NCI-H1417 (cell line): ENCODE data around the gene CREBBP.
"Not testable (repeated sequence)": the region's sequence is repeated elsewhere in the genome, so short reads cannot be mapped to it uniquely, and the experiment has no call there.

Experiments used
- DNase-seq, 3 experiments: peaks; one replicate each; lab custom pipeline; 2025; lab: John Stamatoyannopoulos, UW

The CREBBP gene

GRCh38 chr16:3880623-3881498 lies at the start of gene CREBBP:
Gene CREBBP, minus strand, starts transcription at chr16:3880713. Its CDS starts 797 bp downstream, at chr16:3879916.
- DNase-seq, result peak; percentile 89 to 92 (median 91)

GRCh38 chr16:3927147-3927546 lies 46.6 kb upstream of the CREBBP start:
- DNase-seq, result not testable (repeated sequence)

DNA sequence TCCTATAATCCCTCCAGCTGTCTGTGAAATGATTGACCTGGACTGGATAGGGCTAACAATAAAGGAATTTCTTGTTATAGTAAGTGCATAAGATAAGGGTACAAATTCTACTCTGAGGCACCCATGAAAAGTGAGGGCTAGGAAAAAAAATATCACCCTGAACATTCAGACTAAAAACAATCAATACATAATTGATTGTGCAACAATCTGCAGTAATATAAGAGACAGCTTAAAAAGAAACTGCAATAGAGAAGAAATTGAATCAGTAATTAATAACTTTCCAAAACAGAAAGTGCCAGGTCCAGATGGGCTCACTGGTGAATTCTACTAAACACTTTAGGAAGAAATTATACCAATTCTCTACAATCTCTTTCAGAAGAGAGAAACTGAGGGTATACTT lies 44.2 kb upstream of the CREBBP start:
- DNase-seq, result no peak

DNA sequence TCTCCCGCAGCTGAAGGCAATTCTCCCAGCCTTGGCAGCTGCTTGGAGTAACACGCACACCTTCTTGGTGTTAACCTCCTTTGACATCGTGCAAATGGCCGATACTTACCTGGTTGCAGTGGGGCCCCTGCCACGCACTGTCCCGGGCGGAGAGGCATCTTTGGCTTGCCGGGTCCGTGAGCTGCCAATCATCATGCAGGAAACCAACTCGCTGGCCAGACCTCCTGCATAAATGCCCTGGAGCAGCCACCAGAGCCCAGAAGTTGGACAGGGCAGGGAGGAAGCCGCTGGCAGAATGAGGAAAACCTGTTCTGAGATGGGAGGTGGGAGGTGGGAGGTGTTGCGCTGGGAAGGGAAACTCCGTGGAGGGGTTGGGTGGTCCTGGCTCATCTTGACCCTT lies 41.7 kb upstream of the CREBBP start:
- no peak for DNase-seq

DNA sequence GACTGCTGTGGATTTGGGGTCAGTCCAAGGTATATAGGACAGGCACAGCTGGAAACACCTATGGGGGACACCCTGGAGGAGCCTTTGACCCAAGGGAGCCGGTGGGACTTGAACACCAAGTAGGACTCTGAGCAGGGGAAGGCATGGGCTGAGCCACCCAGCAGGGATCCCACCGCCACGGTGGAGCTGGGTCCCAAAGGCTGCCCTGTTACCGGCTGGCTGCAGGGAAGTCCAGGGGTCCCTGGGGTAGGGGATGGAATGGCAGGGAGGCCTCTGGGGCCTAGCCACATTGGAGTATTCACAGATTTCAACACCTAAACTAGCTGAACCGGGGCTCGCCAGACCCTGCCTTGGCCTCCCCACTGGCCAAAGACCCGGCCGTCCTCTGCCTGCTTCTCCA lies 39.7 kb upstream of the CREBBP start:
- no peak for DNase-seq

DNA sequence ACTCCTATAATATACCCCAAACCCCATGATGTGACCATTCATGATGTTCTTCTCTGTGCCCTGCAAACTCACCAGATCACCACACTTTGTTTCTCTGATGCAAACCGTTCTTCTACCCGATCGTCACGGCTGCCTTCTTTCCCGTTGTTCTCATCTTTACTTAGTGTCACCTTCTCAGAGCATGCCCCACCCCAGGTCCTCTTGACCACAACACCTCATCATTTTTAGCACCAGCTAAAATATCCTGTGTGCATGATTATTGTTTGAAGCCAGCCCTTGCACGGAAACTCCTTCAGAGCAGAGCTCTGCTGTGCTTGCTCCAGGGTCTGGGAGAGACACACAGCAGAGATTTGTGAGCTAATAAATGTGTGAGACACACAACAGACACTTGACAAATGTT lies 38.9 kb upstream of the CREBBP start:
- DNase-seq, result no peak

DNA sequence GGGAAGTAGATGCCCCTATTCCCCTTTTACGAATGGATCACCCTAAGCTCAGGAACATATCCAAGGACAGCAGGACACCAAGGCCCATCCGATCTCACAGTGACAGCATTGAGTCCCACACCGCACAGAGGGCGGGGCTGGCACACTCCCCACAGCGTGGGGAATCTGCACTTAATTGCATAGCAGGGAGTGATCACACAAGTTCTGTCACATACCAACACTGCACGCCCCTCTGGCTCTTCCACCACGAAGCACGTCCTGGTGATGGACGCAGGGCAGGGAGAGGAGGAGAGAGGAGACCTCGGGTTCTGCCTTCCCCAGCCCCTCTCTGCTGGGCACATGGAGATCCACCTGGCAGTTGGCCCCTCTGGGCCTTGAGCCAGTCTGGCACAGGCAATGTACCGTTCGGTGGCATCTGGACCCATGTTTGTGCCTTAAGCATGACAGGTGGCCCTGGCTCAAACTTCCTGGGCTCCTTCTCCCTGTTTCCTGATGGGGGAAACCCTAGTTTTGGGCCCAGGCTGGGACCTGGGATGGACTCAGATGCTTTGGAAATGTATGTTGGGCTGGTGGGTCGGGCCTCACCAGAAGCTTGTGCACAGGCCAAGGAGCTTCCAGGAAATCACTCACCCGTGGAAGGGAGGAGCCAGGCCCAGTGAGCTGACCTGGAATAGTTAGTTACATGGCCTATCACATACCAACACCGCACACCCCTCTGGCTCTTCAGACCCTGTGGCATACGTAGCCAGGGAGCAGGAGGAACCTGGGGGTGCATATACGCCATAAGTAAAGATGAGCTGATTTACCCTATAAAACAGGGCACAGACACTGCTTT lies 35.1 kb upstream of the CREBBP start:
- DNase-seq, result no peak

DNA sequence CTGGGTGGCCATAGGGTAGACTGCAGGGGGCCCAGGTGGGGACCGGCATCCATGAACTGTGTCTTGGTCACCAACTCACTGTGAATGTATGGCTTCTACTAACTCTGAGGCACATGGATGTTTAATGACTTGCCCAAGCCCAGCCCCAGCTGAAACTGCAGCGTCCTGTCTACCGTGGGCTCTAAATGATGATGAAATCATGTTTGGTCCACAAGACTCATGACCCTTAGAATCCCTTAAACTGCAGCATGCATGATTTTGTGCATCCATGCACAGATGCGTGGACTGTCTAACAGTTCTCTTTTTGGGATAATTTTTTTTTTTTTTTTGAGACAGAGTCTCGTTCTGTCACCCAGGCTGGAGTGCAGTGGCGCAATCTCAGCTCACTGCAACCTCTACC lies 32.4 kb upstream of the CREBBP start:
- no peak for DNase-seq

GRCh38 chr16:3912373-3912772 lies 31.9 kb upstream of the CREBBP start:
- DNase-seq, result no peak

- not testable (repeated sequence) for DNase-seq
Observed at GRCh38 chr16:3911741-3912140, 31.2 kb upstream of the CREBBP start.

DNA sequence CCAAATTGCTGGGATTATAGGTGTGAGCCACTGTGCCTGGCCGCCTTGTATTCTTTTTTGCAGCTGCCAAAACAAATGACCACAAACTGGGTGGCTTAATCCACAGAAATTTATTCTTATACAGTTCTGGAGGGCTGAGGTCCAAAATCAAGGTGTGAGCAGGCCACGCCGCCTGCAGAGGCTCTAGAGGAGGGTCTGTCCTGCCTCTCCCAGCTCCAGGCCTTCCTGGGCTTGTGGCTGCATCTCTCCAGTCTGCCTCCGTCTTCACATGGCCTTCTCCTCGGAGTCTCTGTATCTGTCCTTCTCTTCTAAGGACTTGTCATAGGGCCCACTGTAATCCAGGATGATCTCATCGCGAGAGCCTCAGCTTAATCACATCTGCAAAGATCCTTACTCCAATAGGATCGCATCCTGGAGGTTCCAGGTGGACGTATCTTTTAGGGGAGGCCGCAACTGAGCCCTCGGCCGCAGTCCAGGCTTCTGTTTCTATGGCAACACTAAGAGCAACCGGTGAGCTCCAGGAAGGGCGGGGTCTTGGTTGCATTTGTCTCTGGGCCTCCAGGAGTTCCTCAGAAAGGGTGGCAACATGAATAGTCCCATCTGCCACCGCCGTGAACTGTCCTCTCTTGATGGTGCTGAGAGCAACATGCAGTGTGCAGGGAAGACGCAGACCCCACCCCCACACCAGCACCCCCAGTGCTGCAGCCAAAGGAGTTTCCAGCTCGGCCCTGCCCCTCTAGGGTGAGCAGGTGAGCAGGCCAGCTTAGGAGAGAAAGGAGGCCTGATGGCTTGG lies 29.5 kb upstream of the CREBBP start:
- peak in 1 of 3 experiments; percentile 10 for DNase-seq

DNA sequence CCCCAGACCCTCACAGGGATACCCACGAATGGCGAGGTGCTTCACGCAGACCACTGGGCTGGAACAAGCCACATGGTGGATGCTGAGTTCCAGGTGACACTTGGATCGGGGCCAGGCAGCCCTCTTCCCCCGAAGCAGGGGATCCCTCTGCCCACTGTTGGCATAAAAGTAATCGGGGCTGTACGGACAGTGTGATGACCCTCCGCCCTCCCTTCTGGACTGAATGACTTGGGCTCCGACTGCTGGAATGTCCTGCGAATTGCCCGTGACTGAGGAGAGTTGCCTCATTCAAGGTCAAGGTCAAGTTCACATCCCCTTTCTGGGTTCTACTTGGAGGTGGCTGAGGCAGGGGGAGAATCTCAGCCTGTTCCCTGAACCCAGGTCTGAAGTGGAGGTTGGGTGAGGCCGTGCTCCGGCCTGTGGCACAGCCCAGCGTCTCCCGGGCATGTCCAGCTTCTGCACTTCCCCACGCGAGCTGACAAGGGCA lies 28.5 kb upstream of the CREBBP start:
- no peak for DNase-seq

GRCh38 chr16:3907586-3907985 lies 27.1 kb upstream of the CREBBP start:
- peak in 2 of 3 experiments; percentile 2 to 6 for DNase-seq

DNA sequence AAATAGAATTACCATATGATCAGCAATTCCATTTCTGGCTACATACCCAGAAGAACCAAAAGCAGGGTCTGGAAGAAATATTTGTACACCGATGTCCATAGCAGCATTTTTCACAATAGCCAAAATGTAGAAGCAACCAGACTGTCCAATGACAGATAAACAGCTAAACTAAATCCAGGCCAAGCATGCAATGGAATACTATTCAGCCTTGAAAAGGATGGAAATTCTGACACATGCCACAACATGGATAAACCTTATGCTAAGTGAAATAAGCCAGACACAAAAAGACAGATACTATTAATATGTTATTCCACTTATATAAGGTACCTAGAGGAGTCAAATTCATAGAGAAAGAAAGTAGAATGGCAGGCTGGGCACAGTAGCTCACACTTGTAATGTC lies 25.9 kb upstream of the CREBBP start:
- DNase-seq, result no peak

DNA sequence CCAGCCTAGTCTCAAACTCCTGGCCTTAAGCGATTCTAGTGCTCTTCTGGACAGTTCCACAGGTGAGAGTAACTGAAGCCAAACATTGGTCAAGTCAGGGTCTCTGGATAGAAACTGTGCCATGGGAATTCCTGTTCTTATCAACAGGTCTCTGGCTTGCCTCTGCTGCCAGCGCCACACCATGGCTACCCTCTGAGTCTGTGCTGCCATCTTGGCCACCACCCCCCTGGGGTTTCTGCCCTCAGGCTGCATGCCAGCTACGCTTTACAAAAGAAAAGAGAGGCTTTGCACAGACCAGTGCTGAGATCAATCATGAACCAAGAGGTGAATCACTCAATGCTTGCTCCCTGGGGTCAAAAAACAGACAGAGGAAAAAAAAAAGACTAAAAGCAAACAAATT lies 24.4 kb upstream of the CREBBP start:
- DNase-seq, result peak in 1 of 3 experiments; percentile 48

- DNase-seq, result no peak
Observed at GRCh38 chr16:3890091-3890490, 9.6 kb upstream of the CREBBP start.

DNA sequence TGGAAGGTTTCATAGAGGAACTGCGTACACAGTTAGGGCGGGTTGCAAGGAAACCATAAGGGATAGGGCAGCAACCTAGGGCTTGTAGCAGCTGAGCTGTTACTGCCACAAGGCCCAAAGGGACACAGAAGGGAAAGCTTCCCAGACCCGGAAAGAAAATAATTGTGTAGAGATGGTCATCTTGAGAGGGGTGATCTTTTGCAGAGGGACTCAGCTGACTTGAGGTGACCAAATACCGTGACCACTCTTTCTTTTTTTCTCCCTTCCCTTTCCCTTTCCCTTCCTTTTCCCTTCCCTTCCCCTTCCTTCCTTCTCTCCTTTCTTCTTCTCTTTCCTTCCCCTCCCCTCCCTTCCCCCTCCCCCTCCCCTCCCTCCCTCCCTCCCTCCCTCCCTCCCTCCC lies 8.5 kb upstream of the CREBBP start:
- DNase-seq, result no peak

- DNase-seq, result not testable (repeated sequence)
Observed at GRCh38 chr16:3885999-3886398, 5.5 kb upstream of the CREBBP start.

GRCh38 chr16:3884398-3884797 lies 3.9 kb upstream of the CREBBP start:
- DNase-seq, result no peak

DNA sequence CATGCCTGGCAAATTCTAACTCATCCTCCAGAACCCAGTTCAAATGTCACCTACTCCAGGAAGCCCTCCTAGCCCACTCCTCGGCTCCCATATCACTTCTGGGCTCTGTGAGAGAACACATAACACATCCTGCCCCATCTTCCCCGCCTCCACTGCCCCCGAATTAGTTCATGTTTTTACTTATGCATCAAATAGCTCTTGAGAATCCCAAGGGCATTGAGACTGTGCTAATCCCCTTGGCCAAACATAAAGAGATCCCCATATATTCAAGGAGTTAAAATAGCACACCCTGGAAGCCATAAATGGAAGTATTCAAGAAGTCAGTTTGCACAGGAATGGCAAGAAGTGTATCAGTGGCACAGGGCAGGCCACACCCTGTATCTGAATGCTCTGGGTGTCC lies 2.0 kb upstream of the CREBBP start:
- DNase-seq, result no peak

DNA sequence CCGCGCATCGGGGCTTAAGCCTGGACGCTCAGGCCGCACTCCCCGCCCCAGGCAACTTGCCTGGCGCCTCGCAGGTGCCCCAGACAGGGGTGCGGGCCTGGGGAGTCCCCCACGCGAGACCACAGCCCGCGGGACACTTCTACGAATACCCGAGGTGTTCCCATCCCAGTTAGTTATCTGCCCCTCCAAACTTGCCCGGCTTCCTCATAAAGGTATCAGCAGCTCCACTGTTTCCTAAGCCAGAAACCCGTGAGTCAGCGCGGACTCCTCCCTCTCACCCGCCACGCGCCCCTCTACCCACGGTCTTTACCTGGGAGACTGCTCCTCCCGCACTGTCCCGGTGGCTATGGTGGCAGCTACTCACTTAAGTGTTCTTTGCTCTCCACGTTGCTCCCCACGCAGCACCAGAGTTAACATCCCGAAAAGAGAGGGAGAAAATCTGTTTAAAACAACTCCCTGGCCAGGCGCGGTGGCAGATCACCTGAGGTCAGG lies 1.0 kb upstream of the CREBBP start:
- DNase-seq, result no peak
